Measurements from ENCODE around the gene ZNF579. TPM values are rescaled to one million over a fixed set of nuclear protein-coding genes. Genes with fewer than 3 reads are reported as not detected.
A peak's percentile ranks its signal among the peaks of the same experiment; 100 is the strongest.

Gene ZNF579
- total RNA-seq, 6 donors from 2014 or later, result 3.5 to 19.2 (median 8.4) TPM

DNA sequence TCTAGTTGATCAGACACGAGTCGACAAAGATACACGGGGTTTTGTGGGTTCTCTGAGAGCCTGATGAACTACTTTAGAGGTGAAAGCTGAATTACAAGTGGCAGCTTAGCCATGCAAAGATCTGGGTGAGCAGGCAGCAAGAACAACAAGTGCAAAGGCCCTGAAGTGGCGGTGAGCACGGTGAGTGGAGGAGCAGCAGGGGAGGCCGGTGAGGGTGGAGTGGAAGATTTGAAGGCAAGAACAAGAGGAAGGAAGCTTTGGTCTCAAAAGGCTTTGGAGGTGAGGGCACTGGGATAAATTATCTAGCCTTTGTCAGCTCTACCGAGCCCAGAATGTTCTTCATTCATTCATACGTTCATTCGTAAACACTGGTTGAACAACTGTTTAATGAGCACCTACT lies 26.2 kb upstream of the ZNF579 start:
- H3K4me1 ChIP-seq, result peaks cover 28 to 51% (median 35%) of the 10 kb centered on the region in 4 donors
- TF ChIP-seq CTCF (IDR thresholded peaks at IDR 0.05) (no peak), POLR2A (IDR thresholded peaks at IDR 0.05) (no peak), EP300 (IDR thresholded peaks at IDR 0.05) (no peak), POLR2AphosphoS5 (IDR thresholded peaks at IDR 0.05) (no peak)
- no peaks in the 10 kb centered on the region for H3K27me3 ChIP-seq
- ATAC-seq (ENCODE audit: low FRiP score in 2 of 2) (no peak), DNase-seq (no peak)
- peaks cover 0 to 28% (median 8%) of the 10 kb centered on the region in 4 donors for H3K36me3 ChIP-seq
- H3K9me3 ChIP-seq, result no peaks in the 10 kb centered on the region
- 64 to 66% methylated on average over 9 of the region's 9 CpGs for WGBS, 2 donors
- peak overlapping the region; percentile 93 to 97 (median 96) for H3K27ac ChIP-seq
- peak overlapping the region in 1 of 4 donors; percentile 85 for H3K4me3 ChIP-seq

GRCh38 chr19:55606471-55606787 lies 25.8 kb upstream of the ZNF579 start:
- DNase-seq (no peak), ATAC-seq (ENCODE audit: low FRiP score in 2 of 2) (no peak)
- no peaks in the 10 kb centered on the region for H3K9me3 ChIP-seq
- peaks cover 29 to 52% (median 31%) of the 10 kb centered on the region in 4 donors for H3K4me1 ChIP-seq
- peaks cover 0 to 28% (median 8%) of the 10 kb centered on the region in 4 donors for H3K36me3 ChIP-seq
- peak overlapping the region; percentile 93 to 97 (median 96) for H3K27ac ChIP-seq
- TF ChIP-seq CTCF (IDR thresholded peaks at IDR 0.05) (peak in 1 of 6 experiments; percentile 13), EP300 (IDR thresholded peaks at IDR 0.05) (no peak)
- WGBS, 2 donors, result 22 to 28% methylated on average over 12 of the region's 12 CpGs
- H3K4me3 ChIP-seq, result peak overlapping the region in 3 of 4 donors; percentile 79 to 89 (median 85)
- no peaks in the 10 kb centered on the region for H3K27me3 ChIP-seq

- DNase-seq (peak in 1 of 2 donors; percentile 80), ATAC-seq (ENCODE audit: low FRiP score in 2 of 2) (peak; percentile 50 to 62)
- peak within 1 kb of the TSS; percentile 93 to 97 (median 96) for H3K27ac ChIP-seq
- H3K4me1 ChIP-seq, result peaks cover 30 to 58% (median 32%) of the 10 kb centered on the region in 4 donors
- H3K36me3 ChIP-seq, result peaks cover 0 to 28% (median 8%) of the 10 kb centered on the region in 4 donors
- H3K4me3 ChIP-seq, result peak within 1 kb of the TSS; percentile 79 to 95 (median 87)
- H3K27me3 ChIP-seq, result no peaks in the 10 kb centered on the region
- 0 to 1% methylated on average over 13 to 30 of the region's 44 CpGs for WGBS, 2 donors
- no peaks in the 10 kb centered on the region for H3K9me3 ChIP-seq
- TF ChIP-seq CTCF (IDR thresholded peaks at IDR 0.05), result peak; percentile 42 to 71 (median 68)
- no peak for TF ChIP-seq EP300 (IDR thresholded peaks at IDR 0.05)
- TF ChIP-seq POLR2AphosphoS5 (IDR thresholded peaks at IDR 0.05), result no peak
Measured at GRCh38 chr19:55605637-55606470, 25.2 kb upstream of the ZNF579 start, which contains the start of gene ZNF865. TSS of gene ZNF865 (plus strand) at chr19:55605647. CDS start at chr19:55613619, 7,972 bp downstream.

- Histone ChIP-seq H3K4me3 (peak overlapping the region; percentile 79 to 95 (median 87)), H3K27me3 (no peaks in the 10 kb centered on the region), H3K4me1 (peaks cover 32 to 63% (median 34%) of the 10 kb centered on the region in 4 donors), H3K9me3 (no peaks in the 10 kb centered on the region), H3K27ac (peak overlapping the region; percentile 93 to 97 (median 96)), H3K36me3 (peaks cover 0 to 21% (median 5%) of the 10 kb centered on the region in 4 donors)
- 0% methylated on average over 16 of the region's 43 CpGs for WGBS, 2 donors
- ATAC-seq (ENCODE audit: low FRiP score in 2 of 2) (peak; percentile 91 to 92), DNase-seq (peak; percentile 97 to 98)
- TF ChIP-seq POLR2A (IDR thresholded peaks at IDR 0.05), result peak in 1 of 4 donors; percentile 44
- TF ChIP-seq POLR2AphosphoS5 (IDR thresholded peaks at IDR 0.05), result peak; percentile 77 to 84
- TF ChIP-seq CTCF (IDR thresholded peaks at IDR 0.05), result no peak
- TF ChIP-seq EP300 (IDR thresholded peaks at IDR 0.05), result no peak
Measured at GRCh38 chr19:55605207-55605636, 24.6 kb upstream of the ZNF579 start.

Data from upper lobe of left lung (tissue), 6 donors.